WI38 (cell line): ENCODE results near the gene INTS7.

ENCODE experiments used
- H3K4me3 ChIP-seq: 2 replicates; pipeline ENCODE4 v1.5.1; 2011; ENCODE audit warnings: low read depth, mild to moderate bottlenecking, control low read depth, low read length
- TF ChIP-seq, protein P1 (sequence below): IDR thresholded peaks from 2 replicates; pipeline ENCODE4 v1.5.1; 2012; ENCODE audit warnings: low read depth, mild to moderate bottlenecking, control low read depth, low read length

Gene INTS7, protein sequence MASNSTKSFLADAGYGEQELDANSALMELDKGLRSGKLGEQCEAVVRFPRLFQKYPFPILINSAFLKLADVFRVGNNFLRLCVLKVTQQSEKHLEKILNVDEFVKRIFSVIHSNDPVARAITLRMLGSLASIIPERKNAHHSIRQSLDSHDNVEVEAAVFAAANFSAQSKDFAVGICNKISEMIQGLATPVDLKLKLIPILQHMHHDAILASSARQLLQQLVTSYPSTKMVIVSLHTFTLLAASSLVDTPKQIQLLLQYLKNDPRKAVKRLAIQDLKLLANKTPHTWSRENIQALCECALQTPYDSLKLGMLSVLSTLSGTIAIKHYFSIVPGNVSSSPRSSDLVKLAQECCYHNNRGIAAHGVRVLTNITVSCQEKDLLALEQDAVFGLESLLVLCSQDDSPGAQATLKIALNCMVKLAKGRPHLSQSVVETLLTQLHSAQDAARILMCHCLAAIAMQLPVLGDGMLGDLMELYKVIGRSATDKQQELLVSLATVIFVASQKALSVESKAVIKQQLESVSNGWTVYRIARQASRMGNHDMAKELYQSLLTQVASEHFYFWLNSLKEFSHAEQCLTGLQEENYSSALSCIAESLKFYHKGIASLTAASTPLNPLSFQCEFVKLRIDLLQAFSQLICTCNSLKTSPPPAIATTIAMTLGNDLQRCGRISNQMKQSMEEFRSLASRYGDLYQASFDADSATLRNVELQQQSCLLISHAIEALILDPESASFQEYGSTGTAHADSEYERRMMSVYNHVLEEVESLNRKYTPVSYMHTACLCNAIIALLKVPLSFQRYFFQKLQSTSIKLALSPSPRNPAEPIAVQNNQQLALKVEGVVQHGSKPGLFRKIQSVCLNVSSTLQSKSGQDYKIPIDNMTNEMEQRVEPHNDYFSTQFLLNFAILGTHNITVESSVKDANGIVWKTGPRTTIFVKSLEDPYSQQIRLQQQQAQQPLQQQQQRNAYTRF

DNA sequence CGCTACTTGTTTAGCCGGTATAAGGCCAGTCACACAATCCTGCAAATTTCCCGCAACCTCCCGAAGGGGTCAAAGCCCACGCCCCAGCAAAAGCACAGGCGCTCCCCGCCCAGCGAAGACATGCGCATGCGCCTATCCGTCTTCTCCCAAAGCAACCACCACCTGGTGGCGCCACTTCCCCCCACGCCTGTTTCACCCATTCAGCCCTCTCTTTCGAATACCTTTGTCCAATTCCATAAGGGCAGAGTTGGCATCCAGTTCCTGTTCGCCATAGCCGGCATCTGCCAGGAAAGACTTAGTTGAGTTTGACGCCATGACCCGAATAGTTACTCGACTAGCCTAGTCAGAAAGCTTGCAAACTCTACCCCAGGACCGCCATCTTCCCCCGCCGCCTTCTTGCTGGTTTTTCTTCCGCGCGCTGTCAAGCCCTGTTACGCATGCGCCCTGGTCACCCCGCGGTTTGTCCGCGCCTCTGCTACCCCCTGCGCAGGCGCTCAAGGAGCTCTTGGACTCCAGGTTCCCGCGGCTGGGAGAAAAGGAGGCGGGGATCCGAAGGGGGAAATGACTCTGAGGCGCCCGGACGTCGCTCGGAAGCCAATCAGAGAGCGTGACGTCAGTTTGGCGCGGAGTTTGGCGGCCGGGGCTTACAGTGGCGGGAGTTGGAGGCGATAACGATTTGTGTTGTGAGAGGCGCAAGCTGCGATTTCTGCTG, at the start of gene INTS7, which contains the start of gene DTL:
TSS of gene INTS7 (minus strand) at position 435 of the 712 bp plus-strand sequence. CDS start at position 315, 120 bp downstream.
TSS of gene DTL (plus strand) at position 626 of the 712 bp plus-strand sequence. CDS start 143 bp downstream, outside the sequence.
- peak within 1 kb of the TSS; percentile 71 for H3K4me3 ChIP-seq
- TF ChIP-seq, protein P1, sequence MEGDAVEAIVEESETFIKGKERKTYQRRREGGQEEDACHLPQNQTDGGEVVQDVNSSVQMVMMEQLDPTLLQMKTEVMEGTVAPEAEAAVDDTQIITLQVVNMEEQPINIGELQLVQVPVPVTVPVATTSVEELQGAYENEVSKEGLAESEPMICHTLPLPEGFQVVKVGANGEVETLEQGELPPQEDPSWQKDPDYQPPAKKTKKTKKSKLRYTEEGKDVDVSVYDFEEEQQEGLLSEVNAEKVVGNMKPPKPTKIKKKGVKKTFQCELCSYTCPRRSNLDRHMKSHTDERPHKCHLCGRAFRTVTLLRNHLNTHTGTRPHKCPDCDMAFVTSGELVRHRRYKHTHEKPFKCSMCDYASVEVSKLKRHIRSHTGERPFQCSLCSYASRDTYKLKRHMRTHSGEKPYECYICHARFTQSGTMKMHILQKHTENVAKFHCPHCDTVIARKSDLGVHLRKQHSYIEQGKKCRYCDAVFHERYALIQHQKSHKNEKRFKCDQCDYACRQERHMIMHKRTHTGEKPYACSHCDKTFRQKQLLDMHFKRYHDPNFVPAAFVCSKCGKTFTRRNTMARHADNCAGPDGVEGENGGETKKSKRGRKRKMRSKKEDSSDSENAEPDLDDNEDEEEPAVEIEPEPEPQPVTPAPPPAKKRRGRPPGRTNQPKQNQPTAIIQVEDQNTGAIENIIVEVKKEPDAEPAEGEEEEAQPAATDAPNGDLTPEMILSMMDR, result peak; percentile 65

- TF ChIP-seq, protein P1, result no peak
- no peak overlapping the region for H3K4me3 ChIP-seq
Observed at GRCh38 chr1:212082765-212083406, 47.5 kb upstream of the INTS7 start.

GRCh38 chr1:212078826-212079225, 43.5 kb upstream of the INTS7 start:
- H3K4me3 ChIP-seq, result no peak overlapping the region
- TF ChIP-seq, protein P1, result no peak

DNA sequence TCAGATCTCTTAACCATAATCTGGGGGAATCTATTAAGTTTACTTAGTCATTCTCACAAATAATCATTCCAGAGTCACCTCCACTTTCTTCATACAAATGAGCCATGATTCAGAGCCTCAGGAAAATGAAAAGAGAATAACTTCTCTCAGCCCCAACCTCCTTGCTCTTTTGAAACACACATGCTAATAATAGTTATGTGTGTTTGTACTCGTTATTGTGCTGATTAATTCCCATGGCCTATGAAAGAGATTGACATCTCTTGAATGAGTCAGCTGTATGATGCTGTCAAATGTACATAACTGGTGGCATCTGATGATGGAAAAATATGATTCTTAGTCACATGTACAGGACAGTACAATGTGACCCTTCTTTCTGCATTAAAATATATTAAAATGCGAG, 41.7 kb upstream of the INTS7 start:
- TF ChIP-seq, protein P1, result no peak
- no peak overlapping the region for H3K4me3 ChIP-seq

DNA sequence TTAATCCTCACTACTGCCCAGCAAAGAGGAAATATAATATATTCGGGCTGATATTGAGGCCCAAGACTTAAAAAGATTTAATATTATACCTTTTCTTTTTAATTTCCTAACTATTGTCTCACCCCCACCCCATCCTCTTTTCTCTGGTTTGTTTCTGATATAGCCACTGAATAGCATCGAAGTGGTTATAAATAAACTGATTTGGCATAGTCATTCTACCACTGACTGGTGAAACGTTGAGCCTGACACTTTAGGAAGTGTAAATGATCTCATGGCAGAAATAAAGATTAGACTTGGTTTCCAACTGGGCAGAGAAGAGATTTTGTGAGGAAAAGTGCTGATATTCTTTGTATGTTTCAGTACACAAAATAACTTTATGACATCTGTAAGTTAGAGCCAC, 39.5 kb upstream of the INTS7 start:
- no peak overlapping the region for H3K4me3 ChIP-seq
- TF ChIP-seq, protein P1, result no peak

GRCh38 chr1:212074313-212074712, 39.0 kb upstream of the INTS7 start:
- H3K4me3 ChIP-seq, result no peak overlapping the region
- TF ChIP-seq, protein P1, result no peak
